H1 (cell line): ENCODE measurements around the gene STK16. TPM values are rescaled to one million over a fixed set of nuclear protein-coding genes. Genes with fewer than 3 reads are reported as not detected.

Experiments used
- CTCF ChIA-PET: fragments of 300-600 bp; sonication (Branson Sonifier 250); formaldehyde crosslinking; loops from one replicate; lab custom pipeline; 2021; ENCODE audit not compliant: partially characterized antibody; lab: Charles Lee
- POLR2A ChIA-PET: fragments of 300-600 bp; sonication (Branson Sonifier 250); formaldehyde crosslinking; loops from one replicate; lab custom pipeline; 2021; ENCODE audit warnings: inconsistent platforms; ENCODE audit not compliant: partially characterized antibody; lab: Charles Lee
- DNase-seq, 2 experiments: peaks; one replicate each; pipeline versions ENCODE4 v3.0.0 to v3.0.0-alpha.2; 2010 to 2022; ENCODE audit warnings: low spot score in 2 of 2, low read depth in 1 of 2, mixed read lengths in 1 of 2
- FAIRE-seq: peaks from 2 replicates; lab custom pipeline; 2011; peaks lifted over from hg19 to GRCh38; lab: Jason Lieb, UNC
- H2AFZ ChIP-seq: 2 replicates; pipeline ENCODE4 v1.8.1; 2012; ENCODE audit warnings: low read length, inconsistent platforms
- H2AK5ac ChIP-seq: 2 replicates; pipeline ENCODE4 v1.6.1; 2013; ENCODE audit warnings: low read depth, low read length
- H2BK120ac ChIP-seq: replicated peaks from 2 replicates; pipeline ENCODE3; 2013; ENCODE audit warnings: low read depth, low read length, inconsistent platforms
- H2BK12ac ChIP-seq: 2 replicates; pipeline ENCODE4 v1.6.1; 2013; ENCODE audit warnings: low read depth, low read length
- H2BK15ac ChIP-seq: 2 replicates; pipeline ENCODE4 v1.6.1; 2013; ENCODE audit warnings: low read length
- H2BK20ac ChIP-seq: 2 replicates; pipeline ENCODE4 v1.6.1; 2013; ENCODE audit warnings: low read length
- H2BK5ac ChIP-seq: 2 replicates; pipeline ENCODE4 v1.6.1; 2013; ENCODE audit warnings: low read depth, low read length
- H3K14ac ChIP-seq: 2 replicates; pipeline ENCODE4 v1.6.1; 2013; ENCODE audit warnings: inconsistent platforms; ENCODE audit not compliant: insufficient read length
- H3K18ac ChIP-seq: 2 replicates; pipeline ENCODE4 v1.6.1; 2013; ENCODE audit warnings: low read length; ENCODE audit errors: extremely low read depth
- H3K23ac ChIP-seq: 2 replicates; pipeline ENCODE4 v1.6.1; 2013; ENCODE audit warnings: inconsistent platforms; ENCODE audit not compliant: insufficient read length
- H3K23me2 ChIP-seq: 2 replicates; pipeline ENCODE4 v1.6.1; 2013; ENCODE audit warnings: low read depth, low read length
- H3K27ac ChIP-seq: 2 replicates; pipeline ENCODE4 v1.6.1; 2011; ENCODE audit warnings: low read depth, low read length, inconsistent platforms
- H3K27me3 ChIP-seq, 4 experiments: replicated peaks in 1 of 4; 1 replicate in 1 of 4; 2 replicates in 3 of 4; pipeline versions ENCODE4 v1.6.1 to v1.8.1; 2011 to 2013; ENCODE audit warnings: low read length in 3 of 4, mild to moderate bottlenecking in 3 of 4, inconsistent platforms in 2 of 4, mixed read lengths in 2 of 4, moderate library complexity in 1 of 4; ENCODE audit not compliant: control insufficient read depth in 3 of 4, insufficient read depth in 3 of 4; ENCODE audit errors: extremely low read depth in 1 of 4
- H3K36me3 ChIP-seq, 4 experiments: 2 replicates each; pipeline versions ENCODE4 v1.6.1 to v1.8.1; 2011 to 2013; ENCODE audit warnings: mild to moderate bottlenecking in 4 of 4, low read length in 3 of 4, moderate library complexity in 2 of 4, control low read depth in 1 of 4, inconsistent platforms in 1 of 4; ENCODE audit not compliant: insufficient read depth in 4 of 4, control insufficient read depth in 2 of 4
- H3K4ac ChIP-seq: replicated peaks from 2 replicates; pipeline ENCODE3; 2013; ENCODE audit warnings: low read length, low read depth, mixed read lengths, inconsistent platforms; ENCODE audit not compliant: insufficient read length
- H3K4me1 ChIP-seq, 4 experiments: replicated peaks in 1 of 4; 1 replicate in 1 of 4; 2 replicates in 3 of 4; pipeline versions ENCODE4 v1.6.1 to v1.8.1; 2011 to 2013; ENCODE audit warnings: low read length in 3 of 4, inconsistent platforms in 2 of 4, mixed read lengths in 1 of 4; ENCODE audit not compliant: insufficient read depth in 4 of 4, control insufficient read depth in 3 of 4
- H3K4me2 ChIP-seq, 2 experiments: 2 replicates each; pipeline versions ENCODE4 v1.6.1 to v1.8.1; 2011 to 2013; ENCODE audit warnings: low read depth in 2 of 2, low read length in 2 of 2, control low read depth in 1 of 2, inconsistent platforms in 1 of 2, mild to moderate bottlenecking in 1 of 2; ENCODE audit not compliant: insufficient read depth in 1 of 2
- H3K4me3 ChIP-seq, 4 experiments: fragments of 200-600, 300-600 bp in 1 of 4; sonication (generic), shearing (Covaris generic), sonication (Bioruptor Twin) in 1 of 4; 2 replicates each; pipeline versions ENCODE4 v1.5.1 to v1.8.1; 2011 to 2016; ENCODE audit warnings: low read length in 4 of 4, low read depth in 3 of 4, control low read depth in 2 of 4, inconsistent platforms in 2 of 4, mild to moderate bottlenecking in 2 of 4, mixed read lengths in 1 of 4, moderate library complexity in 1 of 4; ENCODE audit not compliant: insufficient read depth in 2 of 4; ENCODE audit errors: extremely low read depth in 1 of 4
- H3K56ac ChIP-seq: replicated peaks from 2 replicates; pipeline ENCODE3; 2013; ENCODE audit warnings: low read depth, mild to moderate bottlenecking, mixed read lengths, low read length, inconsistent platforms; ENCODE audit not compliant: insufficient read length
- H3K79me1 ChIP-seq: 2 replicates; pipeline ENCODE4 v1.6.1; 2013; ENCODE audit warnings: low read depth, low read length, control low read depth
- H3K79me2 ChIP-seq, 2 experiments: 2 replicates each; pipeline versions ENCODE4 v1.6.1 to v1.8.1; 2012 to 2013; ENCODE audit warnings: low read length in 2 of 2, mild to moderate bottlenecking in 2 of 2, inconsistent platforms in 1 of 2; ENCODE audit not compliant: insufficient read depth in 2 of 2, control insufficient read depth in 1 of 2
- H3K9ac ChIP-seq, 4 experiments: replicated peaks in 1 of 4; 1 replicate in 1 of 4; 2 replicates in 3 of 4; pipeline versions ENCODE4 v1.6.1 to v1.8.1; 2011 to 2013; ENCODE audit warnings: low read depth in 3 of 4, low read length in 3 of 4, control low read depth in 2 of 4, mild to moderate bottlenecking in 2 of 4, moderate library complexity in 2 of 4, inconsistent platforms in 1 of 4; ENCODE audit errors: extremely low read depth in 1 of 4
- H3K9me3 ChIP-seq, 2 experiments: 2 replicates each; pipeline versions ENCODE4 v1.6.1 to v1.8.1; 2012 to 2013; ENCODE audit warnings: mild to moderate bottlenecking in 2 of 2, moderate library complexity in 2 of 2, control low read depth in 1 of 2, inconsistent platforms in 1 of 2, low read depth in 1 of 2, low read length in 1 of 2, mixed read lengths in 1 of 2; ENCODE audit not compliant: insufficient read depth in 2 of 2
- H4K20me1 ChIP-seq, 2 experiments: replicated peaks in 1 of 2; 2 replicates each; pipeline versions ENCODE3 to v1.8.1; 2011 to 2013; ENCODE audit warnings: inconsistent platforms in 2 of 2, low read length in 2 of 2, mild to moderate bottlenecking in 1 of 2; ENCODE audit not compliant: insufficient read depth in 2 of 2, control insufficient read depth in 1 of 2
- H4K5ac ChIP-seq: 2 replicates; pipeline ENCODE4 v1.6.1; 2013; ENCODE audit warnings: low read length, low read depth, mixed read lengths, inconsistent platforms; ENCODE audit not compliant: insufficient read length
- H4K8ac ChIP-seq: 2 replicates; pipeline ENCODE4 v1.8.0; 2013; ENCODE audit warnings: mild to moderate bottlenecking, moderate library complexity, low read length, inconsistent platforms; ENCODE audit not compliant: insufficient read depth; ENCODE audit errors: extremely low read depth
- H4K91ac ChIP-seq: replicated peaks from 2 replicates; pipeline ENCODE3; 2013; ENCODE audit warnings: low read length, mixed read lengths, inconsistent platforms; ENCODE audit not compliant: insufficient read length
- CHD1 ChIP-seq: IDR thresholded peaks from 2 replicates; pipeline ENCODE4 v1.6.1; 2012; ENCODE audit warnings: low read depth, low read length, improper control_type of control experiment
- CREB1 ChIP-seq: IDR thresholded peaks from 2 replicates; pipeline ENCODE4 v1.6.1; 2012; ENCODE audit warnings: inconsistent platforms
- JUN ChIP-seq: IDR thresholded peaks from 2 replicates; pipeline ENCODE4 v1.6.1; 2011; ENCODE audit warnings: low read depth, mild to moderate bottlenecking, improper control_type of control experiment, low read length
- JUND ChIP-seq: IDR thresholded peaks from 2 replicates; pipeline ENCODE4 v1.6.1; 2011; ENCODE audit warnings: mild to moderate bottlenecking, improper control_type of control experiment, low read length
- KDM1A ChIP-seq: fragments of 200-600, 300-600 bp; sonication (generic); IDR thresholded peaks from 2 replicates; pipeline ENCODE4 v1.7.1; 2016; ENCODE audit warnings: mild to moderate bottlenecking, low read length, borderline replicate concordance
- KDM5A ChIP-seq: fragments of 200-600 bp; IDR thresholded peaks from 2 replicates; pipeline ENCODE4 v1.7.1; 2012; ENCODE audit warnings: mild to moderate bottlenecking, low read length, inconsistent platforms, mixed read lengths
- SP4 ChIP-seq: IDR thresholded peaks from 2 replicates; pipeline ENCODE4 v1.6.1; 2012; ENCODE audit warnings: low read length, inconsistent platforms
- SUZ12 ChIP-seq: fragments of 200-600 bp; sonication (generic); IDR thresholded peaks from 2 replicates; pipeline ENCODE4 v1.6.1; 2012; ENCODE audit warnings: mild to moderate bottlenecking, inconsistent platforms, low read length, moderate library complexity, mixed read lengths
- WGBS, 2 experiments: shearing (Covaris generic) in 1 of 2; methylation state at CpG; one replicate each; pipeline versions ENCODE4 v1.1.6 to v1.1.7; 2013 to 2015; ENCODE audit warnings: low lambda C conversion rate in 2 of 2, mixed read lengths in 2 of 2, inconsistent platforms in 1 of 2, low coverage in 1 of 2, missing lambda C conversion rate in 1 of 2; ENCODE audit not compliant: insufficient replicate concordance in 2 of 2, insufficient coverage in 1 of 2, insufficient read length in 1 of 2; ENCODE audit errors: extremely low coverage in 1 of 2, missing lambda C conversion rate in 1 of 2; 5-methylcytosine and 5-hydroxymethylcytosine counted together
- polyA plus RNA-seq, 7 experiments: library from polyadenylated mRNA; depleted of rRNA in 3 of 7; stranded (reverse) in 5 of 7; unstranded in 2 of 7; fragments of >200 nt in 5 of 7; fragments of 200-250 nt in 2 of 7; gene quantifications; 1 replicate in 5 of 7; 2 replicates in 1 of 7; 4 replicates in 1 of 7; pipeline versions ENCODE4 v1.2.1 to v1.2.3, GENCODE V29; 2011 to 2013; ENCODE audit warnings: missing spikeins in 2 of 7, mixed read lengths in 2 of 7
- total RNA-seq: library from RNA; stranded (reverse); fragmentation: NEBNext Ultra II Directional; extraction: Animal tissue kit (Norgen Biotek cat#: 25700); gene quantifications from 2 replicates; pipeline ENCODE4 v1.2.1, GENCODE V29; 2021
- TF ChIP-seq, protein P1 (sequence below): IDR thresholded peaks from 2 replicates; pipeline ENCODE4 v1.6.1; 2011; ENCODE audit warnings: low read depth, mild to moderate bottlenecking, low read length; ENCODE audit not compliant: insufficient read depth
- TF ChIP-seq, protein P2 (sequence below): IDR thresholded peaks from 2 replicates; pipeline ENCODE4 v1.6.1; 2012; ENCODE audit warnings: inconsistent platforms

Gene STK16
- total and polyA plus RNA-seq, 2 of the 8 experiments (the other 6 are each of a cell fraction or from before 2014, with no cell fraction given): 21.3 to 51.4 TPM

DNA sequence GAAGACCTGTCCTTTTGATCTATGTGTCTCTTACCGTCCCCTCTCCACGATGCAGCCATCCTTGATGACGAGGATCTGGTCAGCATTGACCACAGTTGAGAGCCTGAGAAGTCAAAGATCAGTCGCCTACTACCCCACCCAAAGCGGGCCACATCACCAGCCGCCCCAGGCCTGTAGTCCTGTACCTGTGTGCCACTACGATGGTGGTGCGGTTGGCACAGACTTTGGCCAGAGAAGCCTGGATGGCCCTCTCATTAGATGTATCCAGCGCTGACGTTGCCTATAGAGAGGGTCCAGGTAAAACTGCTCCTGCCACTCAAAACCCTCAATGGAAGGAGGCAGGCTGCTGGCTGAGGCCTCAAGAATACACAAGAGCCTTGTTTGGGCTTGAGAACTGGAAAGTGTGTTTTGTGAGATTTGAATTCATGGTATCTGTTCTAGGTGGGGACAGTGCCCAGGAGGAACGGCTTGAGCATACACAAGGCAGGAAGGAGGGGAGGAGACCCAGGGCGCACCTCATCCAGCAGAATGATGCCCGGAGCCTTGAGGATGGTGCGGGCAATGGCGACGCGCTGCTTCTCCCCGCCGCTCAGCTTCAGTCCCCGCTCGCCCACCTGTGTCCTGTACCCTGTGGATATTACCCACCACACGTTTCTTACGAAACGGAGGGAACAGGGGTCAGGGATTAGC lies 34.9 kb upstream of the STK16 start:
- no peaks in the 10 kb centered on the region for H3K27me3 ChIP-seq
- H3K9me3 ChIP-seq: no peaks in the 10 kb centered on the region
- DNase-seq: no peak
- no peak overlapping the region for H3K18ac ChIP-seq
- H3K56ac ChIP-seq: no peak overlapping the region
- H3K4ac ChIP-seq: no peak overlapping the region
- H3K23me2 ChIP-seq: peaks cover 10% of the 10 kb centered on the region
- H4K8ac ChIP-seq: no peak overlapping the region
- no peak overlapping the region for H2AFZ ChIP-seq
- no peak overlapping the region for H3K27ac ChIP-seq
- no peak overlapping the region for H4K5ac ChIP-seq
- WGBS, 2 experiments: 90% methylated on average over 24 of the region's 24 CpGs; no CpG with 5 or more reads in 1 of the 2 experiments
- H4K91ac ChIP-seq: no peak overlapping the region
- H2BK20ac ChIP-seq: no peak overlapping the region
- no peaks in the 10 kb centered on the region for H3K79me1 ChIP-seq
- peaks cover 0 to 6% (median 3%) of the 10 kb centered on the region in 4 experiments; a peak in 5 of 7 replicates for H3K4me1 ChIP-seq
- TF ChIP-seq, protein P1, sequence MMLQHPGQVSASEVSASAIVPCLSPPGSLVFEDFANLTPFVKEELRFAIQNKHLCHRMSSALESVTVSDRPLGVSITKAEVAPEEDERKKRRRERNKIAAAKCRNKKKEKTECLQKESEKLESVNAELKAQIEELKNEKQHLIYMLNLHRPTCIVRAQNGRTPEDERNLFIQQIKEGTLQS: no peak
- no peak for TF ChIP-seq KDM5A
- TF ChIP-seq SP4: no peak
- TF ChIP-seq JUND: no peak
- TF ChIP-seq CHD1: no peak
- TF ChIP-seq, protein P2, sequence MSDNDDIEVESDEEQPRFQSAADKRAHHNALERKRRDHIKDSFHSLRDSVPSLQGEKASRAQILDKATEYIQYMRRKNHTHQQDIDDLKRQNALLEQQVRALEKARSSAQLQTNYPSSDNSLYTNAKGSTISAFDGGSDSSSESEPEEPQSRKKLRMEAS: no peak
- no peak for TF ChIP-seq KDM1A
- no peak for TF ChIP-seq CREB1
- no peak for TF ChIP-seq JUN
- TF ChIP-seq SUZ12: no peak
- H2BK15ac ChIP-seq: no peak overlapping the region
- H3K14ac ChIP-seq: no peak overlapping the region
- no peak overlapping the region for H2AK5ac ChIP-seq
- ChIA-PET CTCF (interaction anchor here (1.0 kb wide), 1 partner anchor 104 kb away, joined by 3 read pairs; no protein-coding TSS in a partner anchor), POLR2A (interaction anchor here (1.1 to 6.1 kb wide), 4 partner anchors 9 to 17 kb away, joined by 3 to 101 read pairs (median 4); partner anchors contain the start of gene ABCB6)
- H3K79me2 ChIP-seq: no peaks in the 10 kb centered on the region
- no peak overlapping the region for H3K9ac ChIP-seq
- H3K4me2 ChIP-seq: no peak overlapping the region
- peaks cover 13 to 51% (median 23%) of the 10 kb centered on the region in 4 experiments for H3K36me3 ChIP-seq
- no peak overlapping the region for H2BK12ac ChIP-seq
- H2BK5ac ChIP-seq: no peak overlapping the region
- H2BK120ac ChIP-seq: no peak overlapping the region
- no peak for FAIRE-seq
- H3K4me3 ChIP-seq: no peak overlapping the region
- peaks cover 0 to 4% of the 10 kb centered on the region in 2 experiments for H4K20me1 ChIP-seq
- H3K23ac ChIP-seq: no peak overlapping the region
